ENCODE results near the gene ADH6.
"Not testable (repeated sequence)": the region's sequence is repeated elsewhere in the genome, so short reads cannot be mapped to it uniquely, and the experiment has no call there.

ADH6 gene

GRCh38 chr4:99189900-99190299 is 29.1 kb downstream of the ADH6 start:
- not testable (repeated sequence) for DNase-seq

GRCh38 chr4:99186029-99186428 is 33.0 kb downstream of the ADH6 start:
- no peak for DNase-seq

GRCh38 chr4:99185581-99185980 is 33.5 kb downstream of the ADH6 start:
- no peak for DNase-seq

GRCh38 chr4:99180382-99181070 is 38.5 kb downstream of the ADH6 start:
- DNase-seq, result no peak

GRCh38 chr4:99179626-99180025 is 39.4 kb downstream of the ADH6 start:
- DNase-seq, result no peak

GRCh38 chr4:99179178-99179577 is 39.9 kb downstream of the ADH6 start:
- no peak for DNase-seq

GRCh38 chr4:99166544-99166943 is 52.5 kb downstream of the ADH6 start:
- no peak for DNase-seq

GRCh38 chr4:99165978-99166377 is 53.1 kb downstream of the ADH6 start:
- no peak for DNase-seq

GRCh38 chr4:99161373-99162099 is 57.5 kb downstream of the ADH6 start:
- DNase-seq, result no peak

- DNase-seq, result no peak
Observed at GRCh38 chr4:99159699-99160098, 59.3 kb downstream of the ADH6 start.

GRCh38 chr4:99157478-99157935 is 61.5 kb downstream of the ADH6 start:
- no peak for DNase-seq

GRCh38 chr4:99156992-99157391 is 62.1 kb downstream of the ADH6 start:
- DNase-seq, result no peak

- no peak for DNase-seq
Observed at GRCh38 chr4:99154658-99155342, 64.2 kb downstream of the ADH6 start.

All from SW 1271 (cell line).